HEK293T (cell line): ENCODE measurements around the gene EFCAB6.

ENCODE experiments used
- CTCF ChIA-PET: fragments of 350-600 bp; formaldehyde crosslinking; extraction: SDS; loops from one replicate; lab custom pipeline; 2021; ENCODE audit warnings: antibody characterized with exemption, inconsistent platforms; lab: Yijun Ruan, JAX
- POLR2A ChIA-PET: fragments of 350-600 bp; formaldehyde crosslinking; extraction: SDS; loops from one replicate; lab custom pipeline; 2020; ENCODE audit warnings: antibody characterized with exemption, inconsistent platforms; lab: Yijun Ruan, JAX
- DNase-seq: peaks from one replicate; pipeline ENCODE4 v3.0.0; 2012; ENCODE audit warnings: mixed read lengths; ENCODE audit errors: extremely low spot score
- ARNT ChIP-seq: fragments of 450-650 bp; IDR thresholded peaks from 2 replicates; pipeline ENCODE4 v1.6.1; 2017; ENCODE audit warnings: mild to moderate bottlenecking
- BHLHE40 ChIP-seq: fragments of 450-650 bp; IDR thresholded peaks from 2 replicates; pipeline ENCODE4 v1.6.1; 2016; ENCODE audit warnings: mild to moderate bottlenecking, moderate library complexity, borderline replicate concordance
- CTBP1 ChIP-seq: fragments of 450-650 bp; IDR thresholded peaks from 2 replicates; pipeline ENCODE4 v1.6.1; 2016; ENCODE audit warnings: borderline replicate concordance
- ELF4 ChIP-seq: fragments of 450-650 bp; IDR thresholded peaks from 2 replicates; pipeline ENCODE4 v1.6.1; 2017; ENCODE audit warnings: antibody characterized with exemption
- FOXA1 ChIP-seq: fragments of 450-650 bp; IDR thresholded peaks from 2 replicates; pipeline ENCODE4 v1.6.1; 2016; ENCODE audit warnings: mild to moderate bottlenecking
- FOXK2 ChIP-seq: fragments of 450-650 bp; IDR thresholded peaks from 2 replicates; pipeline ENCODE4 v1.6.1; 2016; ENCODE audit warnings: mild to moderate bottlenecking
- FOXM1 ChIP-seq: fragments of 450-650 bp; IDR thresholded peaks from 2 replicates; pipeline ENCODE4 v1.6.1; 2017; ENCODE audit warnings: mild to moderate bottlenecking, borderline replicate concordance
- HDGF ChIP-seq: fragments of 450-650 bp; IDR thresholded peaks from 2 replicates; pipeline ENCODE4 v1.6.1; 2017; ENCODE audit warnings: antibody characterized with exemption, borderline replicate concordance
- L3MBTL2 ChIP-seq: fragments of 450-650 bp; conservative IDR thresholded peaks from 2 replicates; pipeline ENCODE4 v1.6.1; 2016; ENCODE audit warnings: mild to moderate bottlenecking
- LEF1 ChIP-seq: fragments of 450-650 bp; IDR thresholded peaks from 2 replicates; pipeline ENCODE4 v1.6.1; 2017; ENCODE audit warnings: mild to moderate bottlenecking, borderline replicate concordance
- NFRKB ChIP-seq: fragments of 450-650 bp; IDR thresholded peaks from 2 replicates; pipeline ENCODE4 v1.6.1; 2016; ENCODE audit warnings: mild to moderate bottlenecking, moderate library complexity
- SP1 ChIP-seq: fragments of 450-650 bp; IDR thresholded peaks from 2 replicates; pipeline ENCODE4 v1.6.1; 2017
- SUZ12 ChIP-seq: fragments of 450-650 bp; IDR thresholded peaks from 2 replicates; pipeline ENCODE4 v1.6.1; 2016; ENCODE audit warnings: mild to moderate bottlenecking
- TARDBP ChIP-seq: fragments of 450-650 bp; IDR thresholded peaks from 2 replicates; pipeline ENCODE4 v1.6.1; 2016
- ZNF384 ChIP-seq: fragments of 450-650 bp; IDR thresholded peaks from 2 replicates; pipeline ENCODE4 v1.6.1; 2016
- TF ChIP-seq, protein P1 (sequence below): fragments of 450-650 bp; IDR thresholded peaks from 2 replicates; pipeline ENCODE4 v1.6.1; 2016

The EFCAB6 gene

GRCh38 chr22:43828725-43828997 lies 16.6 kb upstream of the EFCAB6 start:
- DNase-seq = no peak
- TF ChIP-seq TARDBP = no peak
- TF ChIP-seq, protein P1, sequence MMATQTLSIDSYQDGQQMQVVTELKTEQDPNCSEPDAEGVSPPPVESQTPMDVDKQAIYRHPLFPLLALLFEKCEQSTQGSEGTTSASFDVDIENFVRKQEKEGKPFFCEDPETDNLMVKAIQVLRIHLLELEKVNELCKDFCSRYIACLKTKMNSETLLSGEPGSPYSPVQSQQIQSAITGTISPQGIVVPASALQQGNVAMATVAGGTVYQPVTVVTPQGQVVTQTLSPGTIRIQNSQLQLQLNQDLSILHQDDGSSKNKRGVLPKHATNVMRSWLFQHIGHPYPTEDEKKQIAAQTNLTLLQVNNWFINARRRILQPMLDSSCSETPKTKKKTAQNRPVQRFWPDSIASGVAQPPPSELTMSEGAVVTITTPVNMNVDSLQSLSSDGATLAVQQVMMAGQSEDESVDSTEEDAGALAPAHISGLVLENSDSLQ = no peak
- POLR2A ChIA-PET = no interaction called here
- CTCF ChIA-PET = interaction anchor here (1.4 kb wide), 2 partner anchors 55 to 57 kb away, joined by 3 read pairs; no protein-coding TSS in a partner anchor

DNA sequence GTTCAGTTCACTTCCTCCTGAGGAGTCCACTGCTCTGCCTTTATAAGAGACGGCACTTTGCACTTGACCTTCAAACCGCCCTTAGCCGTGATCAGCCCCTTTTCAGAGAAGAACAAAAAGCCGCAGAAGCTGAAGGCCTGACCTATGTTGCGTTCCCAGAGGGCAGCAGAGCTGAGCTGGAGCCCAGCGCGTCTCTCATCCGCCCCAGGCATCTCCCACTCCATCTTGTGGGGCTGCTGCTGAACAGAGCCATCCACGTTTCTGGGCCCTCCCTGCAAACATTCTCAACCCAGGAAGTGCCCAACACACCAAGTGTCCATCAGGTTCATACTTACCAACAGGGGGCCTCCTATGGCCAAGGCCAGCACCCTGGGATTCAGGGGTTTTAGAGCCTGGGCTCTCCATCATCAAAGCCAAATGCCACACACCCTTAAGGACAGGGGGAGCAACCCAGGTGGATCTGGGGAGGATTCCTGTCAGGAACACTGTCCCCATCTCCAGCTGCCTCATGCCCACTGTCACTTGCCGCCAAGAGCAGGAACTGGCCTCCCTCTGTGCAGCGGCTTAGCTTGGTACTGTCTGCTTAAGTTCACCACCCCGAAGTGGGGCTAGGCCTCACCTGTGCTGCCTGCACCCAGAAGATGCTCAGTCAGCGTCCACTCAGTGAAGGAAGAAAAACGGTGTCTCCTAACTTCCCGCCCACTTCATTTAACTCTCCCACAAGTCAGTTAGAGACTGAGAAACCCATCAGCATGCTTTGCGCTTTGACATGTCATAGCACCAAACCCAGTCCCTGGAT lies 16.0 kb upstream of the EFCAB6 start:
- ChIA-PET POLR2A (no interaction called here), CTCF (interaction anchor here (1.4 kb wide), 2 partner anchors 55 to 57 kb away, joined by 3 read pairs; no protein-coding TSS in a partner anchor)
- no peak for TF ChIP-seq LEF1
- TF ChIP-seq ARNT = no peak
- no peak for DNase-seq

DNA sequence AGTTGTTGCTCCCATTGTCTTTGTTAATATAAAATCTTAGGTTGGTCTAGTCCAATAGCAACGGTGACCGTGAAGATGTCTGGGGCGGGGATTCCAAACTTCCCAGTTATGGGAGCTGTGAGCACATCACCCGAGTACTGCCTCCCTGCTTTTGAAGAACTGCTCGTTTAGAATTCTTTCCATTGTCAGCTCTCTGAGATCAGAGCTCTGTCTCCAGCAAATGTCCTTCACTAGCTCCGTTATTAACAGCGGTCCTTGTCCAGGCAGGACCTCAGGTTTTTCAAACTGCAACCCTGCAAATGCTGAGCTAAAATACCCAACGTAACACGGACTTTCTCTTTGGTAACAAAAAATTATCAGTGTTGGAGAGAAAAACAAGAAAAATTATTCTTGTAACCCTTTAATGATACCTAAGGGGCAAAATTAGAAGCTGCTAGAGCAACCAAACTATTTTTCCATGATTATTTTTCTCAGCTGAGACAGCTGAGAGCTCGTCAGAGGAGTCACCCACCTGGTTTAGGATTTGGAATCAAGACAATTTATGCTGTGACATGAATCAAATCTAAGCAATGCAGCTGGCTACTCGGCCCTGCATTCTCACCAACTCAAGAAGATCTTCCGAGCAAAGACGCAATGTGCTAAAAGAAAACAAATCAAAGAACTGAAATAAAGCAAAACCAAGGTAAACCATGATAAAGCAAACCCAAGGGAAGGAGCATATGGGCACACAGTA lies 15.1 kb upstream of the EFCAB6 start:
- no peak for TF ChIP-seq FOXA1
- TF ChIP-seq SUZ12 = no peak
- no peak for TF ChIP-seq FOXM1
- no peak for TF ChIP-seq FOXK2
- ChIA-PET POLR2A (interaction anchor here (2.5 kb wide), 1 partner anchor 15 kb away, joined by 13 read pairs; the partner anchor contains the start of gene EFCAB6), CTCF (interaction anchor here (0.7 to 1.4 kb wide), 3 partner anchors 22 to 587 kb away, joined by 3 to 5 read pairs (median 3); no protein-coding TSS in a partner anchor)
- no peak for DNase-seq

GRCh38 chr22:43826142-43827002 lies 14.3 kb upstream of the EFCAB6 start:
- POLR2A ChIA-PET = interaction anchor here (2.5 kb wide), 1 partner anchor 14 kb away, joined by 13 read pairs; the partner anchor contains the start of gene EFCAB6
- CTCF ChIA-PET = interaction anchor here (0.7 to 1.0 kb wide), 3 partner anchors 23 to 586 kb away, joined by 3 to 5 read pairs (median 3); no protein-coding TSS in a partner anchor
- TF ChIP-seq BHLHE40 (no peak), HDGF (no peak), L3MBTL2 (no peak), FOXA1 (no peak), SP1 (no peak), CTBP1 (no peak), LEF1 (no peak), TARDBP (no peak), ARNT (no peak)
- TF ChIP-seq, protein P1 = no peak
- DNase-seq = no peak

GRCh38 chr22:43825651-43826050 lies 13.5 kb upstream of the EFCAB6 start:
- CTCF ChIA-PET = interaction anchor here (0.7 kb wide), 1 partner anchor 479 kb away, joined by 3 read pairs; no protein-coding TSS in a partner anchor
- no peak for TF ChIP-seq ELF4
- TF ChIP-seq L3MBTL2 = no peak
- no peak for TF ChIP-seq BHLHE40
- TF ChIP-seq ZNF384 = no peak
- TF ChIP-seq ARNT = no peak
- TF ChIP-seq FOXA1 = no peak
- TF ChIP-seq, protein P1 = no peak
- no peak for TF ChIP-seq NFRKB
- no peak for TF ChIP-seq SP1
- no peak for TF ChIP-seq SUZ12
- no peak for TF ChIP-seq FOXK2
- no peak for TF ChIP-seq LEF1
- TF ChIP-seq TARDBP = no peak
- TF ChIP-seq FOXM1 = no peak
- no peak for TF ChIP-seq CTBP1
- no peak for TF ChIP-seq HDGF
- DNase-seq = no peak
- POLR2A ChIA-PET = interaction anchor here (2.5 kb wide), 1 partner anchor 13 kb away, joined by 13 read pairs; the partner anchor contains the start of gene EFCAB6
